Measurements from ENCODE around the gene POPDC2.
"Not testable (repeated sequence)": the region's sequence is repeated elsewhere in the genome, so short reads cannot be mapped to it uniquely, and the experiment has no call there.

Gene POPDC2

DNA sequence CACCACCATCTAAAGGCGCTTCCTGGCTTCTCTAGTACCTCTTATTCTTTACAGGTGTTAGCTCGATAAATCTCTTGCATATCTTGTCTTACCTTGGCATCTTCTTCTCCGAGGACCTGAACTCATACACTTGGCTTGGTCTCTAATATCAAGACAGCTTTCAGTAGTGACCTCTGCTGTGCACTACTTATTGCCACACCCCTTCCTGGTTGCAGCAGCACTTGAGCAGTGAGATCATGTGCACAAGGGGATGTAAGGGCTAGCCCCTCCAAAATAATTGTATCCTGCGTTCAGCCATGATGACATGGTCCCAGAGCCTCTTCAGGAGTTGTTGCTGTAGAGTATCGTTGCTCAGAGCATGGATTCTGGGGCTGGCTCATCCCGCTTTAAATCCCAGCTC, 64.0 kb downstream of the POPDC2 start (continued):
- no peak for TF ChIP-seq ZSCAN4 (tag by site-specific recombination; IDR thresholded peaks at IDR 0.05)
- no peak for TF ChIP-seq ZNF558 (tag by site-specific recombination; IDR thresholded peaks at IDR 0.05)
- no peak for TF ChIP-seq ZNF747 (tag by site-specific recombination; IDR thresholded peaks at IDR 0.05)

- no peaks in the 10 kb centered on the region for H3K9me3 ChIP-seq (ENCODE audit: control insufficient read depth, insufficient read depth, low read depth, low read length)
- no peak for TF ChIP-seq BCL11B (tag by site-specific recombination; IDR thresholded peaks at IDR 0.05; ENCODE audit: low read depth)
- TF ChIP-seq PRDM4 (tag by site-specific recombination; IDR thresholded peaks at IDR 0.05) = no peak
- no peak for TF ChIP-seq ZSCAN4 (tag by site-specific recombination; IDR thresholded peaks at IDR 0.05)
- no peak for TF ChIP-seq BCL11A (tag by site-specific recombination; IDR thresholded peaks at IDR 0.05; ENCODE audit: low read depth)
- TF ChIP-seq KLF8 (tag by site-specific recombination; IDR thresholded peaks at IDR 0.05) = no peak
- TF ChIP-seq WT1 (tag by site-specific recombination; IDR thresholded peaks at IDR 0.05) = no peak
- TF ChIP-seq, protein P1, sequence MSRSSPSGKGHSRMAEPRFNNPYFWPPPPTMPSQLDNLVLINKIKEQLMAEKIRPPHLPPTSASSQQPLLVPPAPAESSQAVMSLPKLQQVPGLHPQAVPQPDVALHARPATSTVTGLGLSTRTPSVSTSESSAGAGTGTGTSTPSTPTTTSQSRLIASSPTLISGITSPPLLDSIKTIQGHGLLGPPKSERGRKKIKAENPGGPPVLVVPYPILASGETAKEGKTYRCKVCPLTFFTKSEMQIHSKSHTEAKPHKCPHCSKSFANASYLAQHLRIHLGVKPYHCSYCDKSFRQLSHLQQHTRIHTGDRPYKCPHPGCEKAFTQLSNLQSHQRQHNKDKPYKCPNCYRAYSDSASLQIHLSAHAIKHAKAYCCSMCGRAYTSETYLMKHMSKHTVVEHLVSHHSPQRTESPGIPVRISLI (tag by site-specific recombination; IDR thresholded peaks at IDR 0.05) = no peak
- TF ChIP-seq, protein P2, sequence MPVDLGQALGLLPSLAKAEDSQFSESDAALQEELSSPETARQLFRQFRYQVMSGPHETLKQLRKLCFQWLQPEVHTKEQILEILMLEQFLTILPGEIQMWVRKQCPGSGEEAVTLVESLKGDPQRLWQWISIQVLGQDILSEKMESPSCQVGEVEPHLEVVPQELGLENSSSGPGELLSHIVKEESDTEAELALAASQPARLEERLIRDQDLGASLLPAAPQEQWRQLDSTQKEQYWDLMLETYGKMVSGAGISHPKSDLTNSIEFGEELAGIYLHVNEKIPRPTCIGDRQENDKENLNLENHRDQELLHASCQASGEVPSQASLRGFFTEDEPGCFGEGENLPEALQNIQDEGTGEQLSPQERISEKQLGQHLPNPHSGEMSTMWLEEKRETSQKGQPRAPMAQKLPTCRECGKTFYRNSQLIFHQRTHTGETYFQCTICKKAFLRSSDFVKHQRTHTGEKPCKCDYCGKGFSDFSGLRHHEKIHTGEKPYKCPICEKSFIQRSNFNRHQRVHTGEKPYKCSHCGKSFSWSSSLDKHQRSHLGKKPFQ (tag by site-specific recombination; IDR thresholded peaks at IDR 0.05) = no peak
- no peak for TF ChIP-seq ZNF830 (tag by site-specific recombination; IDR thresholded peaks at IDR 0.05; ENCODE audit: low read depth)
- no peak for TF ChIP-seq ZNF157 (tag by site-specific recombination; IDR thresholded peaks at IDR 0.05)
- no peak for TF ChIP-seq SP2 (tag by site-specific recombination; IDR thresholded peaks at IDR 0.05)
- TF ChIP-seq ZNF501 (tag by site-specific recombination; IDR thresholded peaks at IDR 0.05) = no peak
- POLR2A ChIA-PET = interaction anchor here (0.6 kb wide), 1 partner anchor 98 kb away, joined by 5 read pairs; the partner anchor contains the start of gene TIMMDC1
- no peak overlapping the region for H3K4me3 ChIP-seq (ENCODE audit: low read depth, low read length)
- no peak overlapping the region for H3K27ac ChIP-seq (ENCODE audit: extremely low read depth, low read depth, low read length)
- CTCF ChIA-PET = no interaction called here
- no peaks in the 10 kb centered on the region for H3K4me1 ChIP-seq (ENCODE audit: control insufficient read depth, insufficient read depth, low read length)
- no peaks in the 10 kb centered on the region for H3K36me3 ChIP-seq (ENCODE audit: control insufficient read depth in 2 of 2, insufficient read depth in 1 of 2, low read length in 2 of 2)
Measured at GRCh38 chr3:119595639-119596334, 64.6 kb downstream of the POPDC2 start.

GRCh38 chr3:119594929-119595328, 65.5 kb downstream of the POPDC2 start:
- H3K9me3 ChIP-seq (ENCODE audit: control insufficient read depth, insufficient read depth, low read depth, low read length); CTCF ChIA-PET; H3K36me3 ChIP-seq (ENCODE audit: control insufficient read depth in 2 of 2, insufficient read depth in 1 of 2, low read length in 2 of 2); POLR2A ChIA-PET; H3K4me1 ChIP-seq (ENCODE audit: control insufficient read depth, insufficient read depth, low read length); H3K4me3 ChIP-seq (ENCODE audit: low read depth, low read length); H3K27ac ChIP-seq (ENCODE audit: extremely low read depth, low read depth, low read length): not testable (repeated sequence)
- TF ChIP-seq, protein P3, sequence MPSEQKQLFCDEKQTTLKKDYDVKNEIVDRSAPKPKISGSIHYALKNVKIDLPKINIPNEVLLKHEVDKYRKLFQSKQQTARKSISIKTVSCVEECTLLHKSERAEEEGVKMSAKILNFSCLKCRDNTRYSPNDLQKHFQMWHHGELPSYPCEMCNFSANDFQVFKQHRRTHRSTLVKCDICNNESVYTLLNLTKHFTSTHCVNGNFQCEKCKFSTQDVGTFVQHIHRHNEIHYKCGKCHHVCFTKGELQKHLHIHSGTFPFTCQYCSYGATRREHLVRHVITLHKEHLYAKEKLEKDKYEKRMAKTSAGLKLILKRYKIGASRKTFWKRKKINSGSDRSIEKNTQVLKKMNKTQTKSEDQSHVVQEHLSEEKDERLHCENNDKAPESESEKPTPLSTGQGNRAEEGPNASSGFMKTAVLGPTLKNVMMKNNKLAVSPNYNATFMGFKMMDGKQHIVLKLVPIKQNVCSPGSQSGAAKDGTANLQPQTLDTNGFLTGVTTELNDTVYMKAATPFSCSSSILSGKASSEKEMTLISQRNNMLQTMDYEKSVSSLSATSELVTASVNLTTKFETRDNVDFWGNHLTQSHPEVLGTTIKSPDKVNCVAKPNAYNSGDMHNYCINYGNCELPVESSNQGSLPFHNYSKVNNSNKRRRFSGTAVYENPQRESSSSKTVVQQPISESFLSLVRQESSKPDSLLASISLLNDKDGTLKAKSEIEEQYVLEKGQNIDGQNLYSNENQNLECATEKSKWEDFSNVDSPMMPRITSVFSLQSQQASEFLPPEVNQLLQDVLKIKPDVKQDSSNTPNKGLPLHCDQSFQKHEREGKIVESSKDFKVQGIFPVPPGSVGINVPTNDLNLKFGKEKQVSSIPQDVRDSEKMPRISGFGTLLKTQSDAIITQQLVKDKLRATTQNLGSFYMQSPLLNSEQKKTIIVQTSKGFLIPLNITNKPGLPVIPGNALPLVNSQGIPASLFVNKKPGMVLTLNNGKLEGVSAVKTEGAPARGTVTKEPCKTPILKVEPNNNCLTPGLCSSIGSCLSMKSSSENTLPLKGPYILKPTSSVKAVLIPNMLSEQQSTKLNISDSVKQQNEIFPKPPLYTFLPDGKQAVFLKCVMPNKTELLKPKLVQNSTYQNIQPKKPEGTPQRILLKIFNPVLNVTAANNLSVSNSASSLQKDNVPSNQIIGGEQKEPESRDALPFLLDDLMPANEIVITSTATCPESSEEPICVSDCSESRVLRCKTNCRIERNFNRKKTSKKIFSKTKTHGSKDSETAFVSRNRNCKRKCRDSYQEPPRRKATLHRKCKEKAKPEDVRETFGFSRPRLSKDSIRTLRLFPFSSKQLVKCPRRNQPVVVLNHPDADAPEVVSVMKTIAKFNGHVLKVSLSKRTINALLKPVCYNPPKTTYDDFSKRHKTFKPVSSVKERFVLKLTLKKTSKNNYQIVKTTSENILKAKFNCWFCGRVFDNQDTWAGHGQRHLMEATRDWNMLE (tag by site-specific recombination; conservative IDR thresholded peaks at IDR 0.05; ENCODE audit: low read depth) = peak; percentile 85
- TF ChIP-seq ZNF555 (tag by site-specific recombination; conservative IDR thresholded peaks at IDR 0.05) = peak; percentile 77
- peak; percentile 62 for TF ChIP-seq ZNF140 (tag by site-specific recombination; IDR thresholded peaks at IDR 0.05)
- TF ChIP-seq ZNF623 (tag by site-specific recombination; IDR thresholded peaks at IDR 0.05) = peak; percentile 65
- peak; percentile 88; the same call in 1 of the 2 replicates for TF ChIP-seq ZNF394 (tag by site-specific recombination; IDR thresholded peaks at IDR 0.05; ENCODE audit: borderline replicate concordance)
- TF ChIP-seq ZNF664 (tag by site-specific recombination; IDR thresholded peaks at IDR 0.05) = peak; percentile 76
